Mononuclear cell (primary cell): ENCODE data around the gene GDA. TPM values are rescaled to one million over a fixed set of nuclear protein-coding genes. Genes with fewer than 3 reads are reported as not detected.

ENCODE experiments used
- H3K27me3 ChIP-seq: 2 replicates; pipeline ENCODE4 v1.6.0; 2011; ENCODE audit warnings: low read length, control low read depth; ENCODE audit not compliant: insufficient read depth
- H3K4me1 ChIP-seq: 2 replicates; pipeline ENCODE4 v1.5.1; 2011; ENCODE audit warnings: mild to moderate bottlenecking, low read length, control low read depth; ENCODE audit not compliant: insufficient read depth
- H3K4me3 ChIP-seq: 2 replicates; pipeline ENCODE4 v1.5.1; 2011; ENCODE audit warnings: mild to moderate bottlenecking, low read length, moderate library complexity
- H3K9me3 ChIP-seq: 2 replicates; pipeline ENCODE4 v1.5.1; 2011; ENCODE audit warnings: low read depth, mild to moderate bottlenecking, control low read depth, low read length
- total RNA-seq: library from RNA; depleted of rRNA; stranded (reverse); fragments of >200 nt; gene quantifications from one replicate; pipeline ENCODE4 v1.2.3, GENCODE V29; 2012

GDA gene
- total RNA-seq, 1 donor, result not detected

DNA sequence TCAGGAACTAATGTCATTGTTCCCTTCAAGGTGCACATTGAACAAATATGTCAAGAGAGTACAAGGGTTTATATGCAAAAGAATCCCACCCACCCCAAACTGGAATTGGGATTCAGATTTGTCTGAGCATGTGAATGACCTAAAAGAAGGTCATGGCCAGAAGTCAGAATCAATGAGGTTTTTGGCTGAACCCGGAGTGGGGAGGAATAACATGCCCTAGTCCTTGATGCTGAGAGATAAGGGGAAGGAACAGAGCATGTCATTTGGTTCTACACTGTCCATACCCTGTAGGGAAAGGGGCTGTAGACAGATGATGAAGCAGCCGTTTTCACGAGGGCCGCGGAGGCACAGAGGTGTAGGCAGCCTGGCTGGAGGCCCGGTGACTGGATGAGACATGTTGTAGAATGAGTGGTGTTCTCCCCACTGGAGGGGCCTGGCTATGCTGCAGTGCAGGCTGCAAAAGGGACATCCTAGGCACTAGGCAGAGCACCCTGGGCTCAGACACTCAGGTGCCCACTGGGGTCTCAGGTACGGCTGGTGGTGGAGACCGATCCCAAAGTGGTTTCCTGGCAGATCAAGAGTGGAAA lies 149.9 kb downstream of the GDA start:
- peaks cover 36% of the 10 kb centered on the region for H3K4me1 ChIP-seq
- H3K27me3 ChIP-seq, result no peaks in the 10 kb centered on the region
- H3K9me3 ChIP-seq, result no peaks in the 10 kb centered on the region
- no peak overlapping the region for H3K4me3 ChIP-seq

DNA sequence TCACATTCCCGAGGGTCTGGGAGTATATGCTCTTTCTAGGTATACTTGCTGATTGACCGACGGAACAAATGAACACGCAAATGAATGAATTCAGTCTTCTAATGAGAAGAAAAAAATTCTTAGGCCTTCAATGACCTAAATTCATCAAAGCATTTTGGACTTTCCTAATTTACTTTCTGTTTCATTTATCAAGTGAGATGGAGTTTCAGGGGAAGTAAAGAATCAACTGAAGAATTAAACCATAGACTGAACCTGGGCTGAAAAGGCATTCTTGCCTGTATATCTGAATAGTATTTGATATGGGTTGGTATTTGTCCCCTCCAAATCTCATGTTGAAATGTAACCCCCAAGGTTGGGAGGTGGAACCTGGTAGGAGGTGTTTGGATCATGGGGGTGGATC lies 151.6 kb downstream of the GDA start:
- H3K4me1 ChIP-seq, result peaks cover 36% of the 10 kb centered on the region
- no peaks in the 10 kb centered on the region for H3K9me3 ChIP-seq
- H3K27me3 ChIP-seq, result no peaks in the 10 kb centered on the region
- H3K4me3 ChIP-seq, result no peak overlapping the region

Other genes starting within 250 kb of the GDA start
- 33.6 TPM for gene ABHD17B, start 238.2 kb upstream of the GDA start, total RNA-seq
- gene C9orf85, start 237.8 kb upstream of the GDA start, total RNA-seq, result 7.0 TPM
- gene C9orf57, start 88.8 kb upstream of the GDA start, total RNA-seq, result not detected
- 403 TPM for gene ZFAND5, start 215.8 kb downstream of the GDA start, total RNA-seq